ENCODE results near the gene UBB.

DNA sequence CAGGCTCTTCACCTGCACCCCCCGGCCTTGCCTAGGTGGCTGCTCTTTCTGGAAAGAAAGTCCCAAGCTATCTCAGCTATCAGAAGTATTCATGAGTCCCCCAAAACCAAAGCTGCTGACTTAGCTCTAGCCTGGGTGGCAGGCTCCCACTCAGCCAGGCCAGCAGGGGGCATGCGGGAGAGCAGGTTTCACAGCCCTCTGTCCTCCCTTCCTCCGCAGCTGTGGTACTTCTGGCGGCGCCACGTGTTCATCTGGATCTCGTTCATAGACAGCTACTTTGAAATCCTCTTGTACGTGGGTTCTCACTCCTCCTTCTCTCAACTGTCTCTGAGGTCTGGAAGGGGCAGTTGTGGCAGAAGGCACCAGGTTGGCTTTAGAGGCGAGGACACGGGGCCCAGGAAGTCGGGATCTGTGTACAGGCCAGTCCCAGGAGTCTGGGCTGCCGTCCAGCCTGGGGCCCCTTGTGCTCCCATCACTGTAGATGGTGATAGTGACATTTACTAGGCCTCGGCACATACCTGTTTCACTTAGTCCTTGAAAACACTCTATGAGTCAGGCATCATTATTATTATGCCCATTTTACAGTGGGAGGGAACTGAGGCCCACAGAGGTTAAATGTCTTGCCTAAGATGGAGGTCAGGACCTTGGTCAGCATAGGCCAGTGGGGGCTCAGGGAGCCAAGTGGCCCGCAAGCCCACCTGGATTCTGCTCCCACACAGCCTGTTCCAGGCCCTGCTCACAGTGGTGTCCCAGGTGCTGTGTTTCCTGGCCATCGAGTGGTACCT lies 47.4 kb downstream of the UBB start:
- TF ChIP-seq, protein P1, sequence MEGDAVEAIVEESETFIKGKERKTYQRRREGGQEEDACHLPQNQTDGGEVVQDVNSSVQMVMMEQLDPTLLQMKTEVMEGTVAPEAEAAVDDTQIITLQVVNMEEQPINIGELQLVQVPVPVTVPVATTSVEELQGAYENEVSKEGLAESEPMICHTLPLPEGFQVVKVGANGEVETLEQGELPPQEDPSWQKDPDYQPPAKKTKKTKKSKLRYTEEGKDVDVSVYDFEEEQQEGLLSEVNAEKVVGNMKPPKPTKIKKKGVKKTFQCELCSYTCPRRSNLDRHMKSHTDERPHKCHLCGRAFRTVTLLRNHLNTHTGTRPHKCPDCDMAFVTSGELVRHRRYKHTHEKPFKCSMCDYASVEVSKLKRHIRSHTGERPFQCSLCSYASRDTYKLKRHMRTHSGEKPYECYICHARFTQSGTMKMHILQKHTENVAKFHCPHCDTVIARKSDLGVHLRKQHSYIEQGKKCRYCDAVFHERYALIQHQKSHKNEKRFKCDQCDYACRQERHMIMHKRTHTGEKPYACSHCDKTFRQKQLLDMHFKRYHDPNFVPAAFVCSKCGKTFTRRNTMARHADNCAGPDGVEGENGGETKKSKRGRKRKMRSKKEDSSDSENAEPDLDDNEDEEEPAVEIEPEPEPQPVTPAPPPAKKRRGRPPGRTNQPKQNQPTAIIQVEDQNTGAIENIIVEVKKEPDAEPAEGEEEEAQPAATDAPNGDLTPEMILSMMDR (conservative IDR thresholded peaks at IDR 0.05) = peak; percentile 57; the same call in 1 of the 2 replicates
- TF ChIP-seq EZH2 (IDR thresholded peaks at IDR 0.05; ENCODE audit: low read depth) = no peak
